WTC11 (cell line): ENCODE measurements around the gene BACE2.

ENCODE experiments used
- CREM ChIP-seq: sonication (generic); formaldehyde crosslinking; IDR thresholded peaks from 2 replicates; pipeline ENCODE4 v1.8.1; 2022; ENCODE audit warnings: mild to moderate bottlenecking, missing genetic modification reagents, moderate library complexity
- SP1 ChIP-seq: sonication (generic); formaldehyde crosslinking; conservative IDR thresholded peaks from 2 replicates; pipeline ENCODE4 v1.8.1; 2022; ENCODE audit warnings: missing genetic modification reagents
- TP53 ChIP-seq: sonication (generic); formaldehyde crosslinking; IDR thresholded peaks from 2 replicates; pipeline ENCODE4 v1.8.1; 2023; ENCODE audit warnings: mild to moderate bottlenecking, missing genetic modification reagents
- TF ChIP-seq, protein P1 (sequence below): fragments of 200-600 bp; IDR thresholded peaks from 2 replicates; pipeline ENCODE4 v1.8.0; 2022; ENCODE audit warnings: antibody characterized with exemption
- TF ChIP-seq, protein P2 (sequence below): sonication (generic); formaldehyde crosslinking; IDR thresholded peaks from 2 replicates; pipeline ENCODE4 v1.8.1; 2023; ENCODE audit warnings: mild to moderate bottlenecking, moderate library complexity, missing genetic modification reagents
- TF ChIP-seq, protein P3 (sequence below): sonication (generic); formaldehyde crosslinking; IDR thresholded peaks from 2 replicates; pipeline ENCODE4 v1.8.1; 2022; ENCODE audit warnings: low read depth, mild to moderate bottlenecking, moderate library complexity, missing genetic modification reagents, borderline replicate concordance
- TF ChIP-seq, protein P4 (sequence below): sonication (generic); formaldehyde crosslinking; IDR thresholded peaks from 2 replicates; pipeline ENCODE4 v1.8.1; 2023; ENCODE audit warnings: mild to moderate bottlenecking, missing genetic modification reagents, moderate library complexity
- TF ChIP-seq, protein P5 (sequence below): sonication (generic); formaldehyde crosslinking; IDR thresholded peaks from 2 replicates; pipeline ENCODE4 v1.8.0; 2022; ENCODE audit warnings: missing genetic modification reagents

DNA sequence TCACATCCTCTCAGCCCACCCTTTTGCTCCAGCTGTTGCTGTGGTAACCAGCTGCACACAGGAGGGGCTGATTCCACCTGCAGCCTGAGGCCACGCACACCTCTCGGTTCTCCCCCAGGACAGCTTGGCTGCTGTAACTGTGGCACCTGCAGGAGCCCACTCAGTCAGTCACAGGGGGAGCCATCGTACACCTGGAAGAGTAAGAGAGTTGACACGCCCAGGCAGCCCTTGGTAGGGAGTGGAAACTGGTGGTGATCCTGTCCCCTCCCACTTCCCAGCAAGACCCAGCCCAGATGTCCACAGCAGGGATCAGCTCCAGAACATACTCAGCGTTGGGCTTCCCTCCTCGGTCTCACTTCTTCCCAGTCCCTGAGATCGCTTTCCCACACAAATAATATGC is 32.2 kb upstream of the BACE2 start:
- TF ChIP-seq, protein P1, sequence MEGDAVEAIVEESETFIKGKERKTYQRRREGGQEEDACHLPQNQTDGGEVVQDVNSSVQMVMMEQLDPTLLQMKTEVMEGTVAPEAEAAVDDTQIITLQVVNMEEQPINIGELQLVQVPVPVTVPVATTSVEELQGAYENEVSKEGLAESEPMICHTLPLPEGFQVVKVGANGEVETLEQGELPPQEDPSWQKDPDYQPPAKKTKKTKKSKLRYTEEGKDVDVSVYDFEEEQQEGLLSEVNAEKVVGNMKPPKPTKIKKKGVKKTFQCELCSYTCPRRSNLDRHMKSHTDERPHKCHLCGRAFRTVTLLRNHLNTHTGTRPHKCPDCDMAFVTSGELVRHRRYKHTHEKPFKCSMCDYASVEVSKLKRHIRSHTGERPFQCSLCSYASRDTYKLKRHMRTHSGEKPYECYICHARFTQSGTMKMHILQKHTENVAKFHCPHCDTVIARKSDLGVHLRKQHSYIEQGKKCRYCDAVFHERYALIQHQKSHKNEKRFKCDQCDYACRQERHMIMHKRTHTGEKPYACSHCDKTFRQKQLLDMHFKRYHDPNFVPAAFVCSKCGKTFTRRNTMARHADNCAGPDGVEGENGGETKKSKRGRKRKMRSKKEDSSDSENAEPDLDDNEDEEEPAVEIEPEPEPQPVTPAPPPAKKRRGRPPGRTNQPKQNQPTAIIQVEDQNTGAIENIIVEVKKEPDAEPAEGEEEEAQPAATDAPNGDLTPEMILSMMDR = no peak
- TF ChIP-seq, protein P2, sequence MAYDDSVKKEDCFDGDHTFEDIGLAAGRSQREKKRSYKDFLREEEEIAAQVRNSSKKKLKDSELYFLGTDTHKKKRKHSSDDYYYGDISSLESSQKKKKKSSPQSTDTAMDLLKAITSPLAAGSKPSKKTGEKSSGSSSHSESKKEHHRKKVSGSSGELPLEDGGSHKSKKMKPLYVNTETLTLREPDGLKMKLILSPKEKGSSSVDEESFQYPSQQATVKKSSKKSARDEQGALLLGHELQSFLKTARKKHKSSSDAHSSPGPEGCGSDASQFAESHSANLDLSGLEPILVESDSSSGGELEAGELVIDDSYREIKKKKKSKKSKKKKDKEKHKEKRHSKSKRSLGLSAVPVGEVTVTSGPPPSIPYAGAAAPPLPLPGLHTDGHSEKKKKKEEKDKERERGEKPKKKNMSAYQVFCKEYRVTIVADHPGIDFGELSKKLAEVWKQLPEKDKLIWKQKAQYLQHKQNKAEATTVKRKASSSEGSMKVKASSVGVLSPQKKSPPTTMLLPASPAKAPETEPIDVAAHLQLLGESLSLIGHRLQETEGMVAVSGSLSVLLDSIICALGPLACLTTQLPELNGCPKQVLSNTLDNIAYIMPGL (CRISPR knock-in tag) = no peak
- TF ChIP-seq, protein P3, sequence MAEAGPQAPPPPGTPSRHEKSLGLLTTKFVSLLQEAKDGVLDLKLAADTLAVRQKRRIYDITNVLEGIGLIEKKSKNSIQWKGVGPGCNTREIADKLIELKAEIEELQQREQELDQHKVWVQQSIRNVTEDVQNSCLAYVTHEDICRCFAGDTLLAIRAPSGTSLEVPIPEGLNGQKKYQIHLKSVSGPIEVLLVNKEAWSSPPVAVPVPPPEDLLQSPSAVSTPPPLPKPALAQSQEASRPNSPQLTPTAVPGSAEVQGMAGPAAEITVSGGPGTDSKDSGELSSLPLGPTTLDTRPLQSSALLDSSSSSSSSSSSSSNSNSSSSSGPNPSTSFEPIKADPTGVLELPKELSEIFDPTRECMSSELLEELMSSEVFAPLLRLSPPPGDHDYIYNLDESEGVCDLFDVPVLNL (CRISPR knock-in tag) = no peak
- TF ChIP-seq TP53 (CRISPR knock-in tag) = no peak
- no peak for TF ChIP-seq SP1
- TF ChIP-seq, protein P4, sequence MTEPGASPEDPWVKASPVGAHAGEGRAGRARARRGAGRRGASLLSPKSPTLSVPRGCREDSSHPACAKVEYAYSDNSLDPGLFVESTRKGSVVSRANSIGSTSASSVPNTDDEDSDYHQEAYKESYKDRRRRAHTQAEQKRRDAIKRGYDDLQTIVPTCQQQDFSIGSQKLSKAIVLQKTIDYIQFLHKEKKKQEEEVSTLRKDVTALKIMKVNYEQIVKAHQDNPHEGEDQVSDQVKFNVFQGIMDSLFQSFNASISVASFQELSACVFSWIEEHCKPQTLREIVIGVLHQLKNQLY (CRISPR knock-in tag) = no peak
- TF ChIP-seq CREM (CRISPR knock-in tag) = no peak
- TF ChIP-seq, protein P5, sequence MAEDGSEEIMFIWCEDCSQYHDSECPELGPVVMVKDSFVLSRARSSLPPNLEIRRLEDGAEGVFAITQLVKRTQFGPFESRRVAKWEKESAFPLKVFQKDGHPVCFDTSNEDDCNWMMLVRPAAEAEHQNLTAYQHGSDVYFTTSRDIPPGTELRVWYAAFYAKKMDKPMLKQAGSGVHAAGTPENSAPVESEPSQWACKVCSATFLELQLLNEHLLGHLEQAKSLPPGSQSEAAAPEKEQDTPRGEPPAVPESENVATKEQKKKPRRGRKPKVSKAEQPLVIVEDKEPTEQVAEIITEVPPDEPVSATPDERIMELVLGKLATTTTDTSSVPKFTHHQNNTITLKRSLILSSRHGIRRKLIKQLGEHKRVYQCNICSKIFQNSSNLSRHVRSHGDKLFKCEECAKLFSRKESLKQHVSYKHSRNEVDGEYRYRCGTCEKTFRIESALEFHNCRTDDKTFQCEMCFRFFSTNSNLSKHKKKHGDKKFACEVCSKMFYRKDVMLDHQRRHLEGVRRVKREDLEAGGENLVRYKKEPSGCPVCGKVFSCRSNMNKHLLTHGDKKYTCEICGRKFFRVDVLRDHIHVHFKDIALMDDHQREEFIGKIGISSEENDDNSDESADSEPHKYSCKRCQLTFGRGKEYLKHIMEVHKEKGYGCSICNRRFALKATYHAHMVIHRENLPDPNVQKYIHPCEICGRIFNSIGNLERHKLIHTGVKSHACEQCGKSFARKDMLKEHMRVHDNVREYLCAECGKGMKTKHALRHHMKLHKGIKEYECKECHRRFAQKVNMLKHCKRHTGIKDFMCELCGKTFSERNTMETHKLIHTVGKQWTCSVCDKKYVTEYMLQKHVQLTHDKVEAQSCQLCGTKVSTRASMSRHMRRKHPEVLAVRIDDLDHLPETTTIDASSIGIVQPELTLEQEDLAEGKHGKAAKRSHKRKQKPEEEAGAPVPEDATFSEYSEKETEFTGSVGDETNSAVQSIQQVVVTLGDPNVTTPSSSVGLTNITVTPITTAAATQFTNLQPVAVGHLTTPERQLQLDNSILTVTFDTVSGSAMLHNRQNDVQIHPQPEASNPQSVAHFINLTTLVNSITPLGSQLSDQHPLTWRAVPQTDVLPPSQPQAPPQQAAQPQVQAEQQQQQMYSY (CRISPR knock-in tag) = no peak
